ENCODE results near the gene PTPRJ.

- TF ChIP-seq CTCF (IDR thresholded peaks at IDR 0.05) (no peak), EZH2 (IDR thresholded peaks at IDR 0.05; ENCODE audit: borderline replicate concordance, insufficient read depth, low read depth, low read length, poor library complexity, severe bottlenecking) (no peak)
Measured at GRCh38 chr11:48109046-48109666, 128.8 kb downstream of the PTPRJ start.
